ENCODE measurements around the gene SNX25.
"Not testable (repeated sequence)": the region's sequence is repeated elsewhere in the genome, so short reads cannot be mapped to it uniquely, and the experiment has no call there.

Gene SNX25

DNA sequence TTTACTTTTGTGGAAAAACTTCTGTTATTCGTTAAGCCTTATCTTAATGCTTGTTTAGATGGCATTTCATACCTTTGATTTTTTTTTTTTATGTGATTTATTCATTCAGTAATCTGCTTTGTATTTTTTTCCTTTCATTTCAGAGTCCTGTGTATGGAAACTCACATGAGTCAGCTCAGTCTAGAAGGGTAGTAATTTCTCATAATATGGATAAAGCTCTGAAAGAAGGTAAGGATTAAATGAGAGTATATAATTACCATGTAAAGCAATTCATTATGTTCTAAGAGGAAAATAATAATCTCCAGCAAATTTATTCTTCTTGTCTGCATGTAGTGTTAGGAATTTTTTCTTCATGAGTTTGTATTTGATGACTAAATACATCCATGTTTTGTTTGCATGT lies 37.8 kb downstream of the SNX25 start:
- peaks cover 13% of the 10 kb centered on the region; the same call in 1 of the 2 replicates for H3K4me1 ChIP-seq (ENCODE audit: control insufficient read depth, insufficient read depth, low read length)
- no peak overlapping the region for H3K9ac ChIP-seq (ENCODE audit: low read depth, low read length)
- no peaks in the 10 kb centered on the region for H3K36me3 ChIP-seq (ENCODE audit: control insufficient read depth, insufficient read depth, low read length)
- no peaks in the 10 kb centered on the region for H3K27me3 ChIP-seq (ENCODE audit: control insufficient read depth, insufficient read depth, low read length)
- no peaks in the 10 kb centered on the region for H3K9me3 ChIP-seq (ENCODE audit: control insufficient read depth, insufficient read depth, low read length)
- H3K27ac ChIP-seq (ENCODE audit: low read depth, low read length): no peak overlapping the region
- H3K4me3 ChIP-seq (ENCODE audit: low read depth, low read length): no peak overlapping the region

DNA sequence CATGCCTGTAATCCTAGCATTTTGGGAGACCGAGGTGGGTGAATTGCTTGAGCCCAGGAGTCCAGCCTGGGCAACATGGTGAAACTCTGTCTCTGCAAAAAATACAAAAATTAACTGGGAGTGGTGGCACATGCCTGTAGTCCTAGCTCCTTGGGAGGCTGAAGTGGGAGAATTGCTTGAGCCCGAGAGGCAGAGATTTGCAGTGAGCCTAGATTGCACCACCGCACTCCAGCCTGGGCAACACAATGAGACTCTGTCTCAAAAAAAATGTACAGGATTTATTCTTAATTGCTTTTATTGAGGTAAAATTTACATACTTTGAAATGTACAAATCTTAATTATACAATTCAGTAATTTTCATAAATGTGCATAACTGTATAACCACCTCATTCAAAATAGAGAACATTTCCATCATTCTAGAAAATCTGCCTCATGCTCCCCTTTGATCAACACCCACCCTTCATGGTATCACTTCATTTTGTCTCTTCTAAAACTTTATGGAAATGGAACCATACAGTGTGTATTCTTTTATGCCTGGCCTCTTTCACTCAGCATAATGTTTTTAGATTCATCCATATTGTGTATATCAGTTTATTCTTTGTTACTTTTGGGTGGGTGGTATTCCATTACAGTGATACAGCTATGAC lies 39.1 kb downstream of the SNX25 start:
- Histone ChIP-seq H3K4me1 (ENCODE audit: control insufficient read depth, insufficient read depth, low read length) (peaks cover 14% of the 10 kb centered on the region; the same call in 1 of the 2 replicates), H3K9me3 (ENCODE audit: control insufficient read depth, insufficient read depth, low read length) (no peaks in the 10 kb centered on the region), H3K27ac (ENCODE audit: low read depth, low read length) (no peak overlapping the region), H3K9ac (ENCODE audit: low read depth, low read length) (no peak overlapping the region), H3K27me3 (ENCODE audit: control insufficient read depth, insufficient read depth, low read length) (no peaks in the 10 kb centered on the region), H3K4me3 (ENCODE audit: low read depth, low read length) (no peak overlapping the region), H3K36me3 (ENCODE audit: control insufficient read depth, insufficient read depth, low read length) (no peaks in the 10 kb centered on the region)

DNA sequence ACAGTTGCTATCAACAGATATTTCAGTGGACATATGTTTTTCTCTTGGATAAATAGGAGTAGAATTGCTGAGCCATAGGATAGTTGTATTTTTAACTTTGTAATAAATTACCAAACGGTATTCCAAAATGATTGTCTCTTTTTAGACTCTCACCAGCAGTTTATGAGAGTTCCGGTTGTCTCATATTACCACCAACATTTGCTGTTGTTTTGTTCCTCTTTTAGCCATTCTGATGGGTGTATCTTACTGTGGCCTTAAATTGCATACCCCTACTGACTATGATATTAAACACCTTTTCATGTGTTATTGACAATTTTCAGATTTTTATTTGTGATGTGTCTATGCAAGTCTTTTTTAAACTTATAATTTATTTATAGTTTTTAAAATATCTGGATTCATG lies 39.7 kb downstream of the SNX25 start:
- no peaks in the 10 kb centered on the region for H3K9me3 ChIP-seq (ENCODE audit: control insufficient read depth, insufficient read depth, low read length)
- no peak overlapping the region for H3K27ac ChIP-seq (ENCODE audit: low read depth, low read length)
- H3K9ac ChIP-seq (ENCODE audit: low read depth, low read length): no peak overlapping the region
- no peaks in the 10 kb centered on the region for H3K27me3 ChIP-seq (ENCODE audit: control insufficient read depth, insufficient read depth, low read length)
- no peaks in the 10 kb centered on the region for H3K36me3 ChIP-seq (ENCODE audit: control insufficient read depth, insufficient read depth, low read length)
- peaks cover 16% of the 10 kb centered on the region; the same call in 1 of the 2 replicates for H3K4me1 ChIP-seq (ENCODE audit: control insufficient read depth, insufficient read depth, low read length)
- no peak overlapping the region for H3K4me3 ChIP-seq (ENCODE audit: low read depth, low read length)

DNA sequence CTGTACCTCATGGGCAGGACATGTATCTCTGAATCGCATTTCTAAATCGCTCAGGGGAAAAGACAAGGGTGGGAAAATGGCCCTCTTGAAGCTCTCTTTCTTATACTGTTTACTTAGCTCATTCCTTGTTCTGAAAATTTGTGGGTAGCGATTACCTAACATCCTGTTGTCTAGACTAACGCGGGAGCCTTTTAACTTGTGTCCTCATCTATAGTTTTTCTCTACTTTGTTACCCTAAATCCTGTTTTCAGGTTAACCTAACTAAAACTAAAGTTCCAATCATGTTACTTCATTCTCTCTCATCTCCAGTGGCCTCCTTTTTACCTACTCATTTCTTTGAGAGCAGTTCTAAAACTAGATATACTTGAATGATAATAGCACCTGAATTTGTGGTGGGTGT lies 45.0 kb downstream of the SNX25 start:
- Histone ChIP-seq H3K36me3 (ENCODE audit: control insufficient read depth, insufficient read depth, low read length) (no peaks in the 10 kb centered on the region), H3K9me3 (ENCODE audit: control insufficient read depth, insufficient read depth, low read length) (no peaks in the 10 kb centered on the region), H3K9ac (ENCODE audit: low read depth, low read length) (no peak overlapping the region), H3K4me3 (ENCODE audit: low read depth, low read length) (no peak overlapping the region), H3K27me3 (ENCODE audit: control insufficient read depth, insufficient read depth, low read length) (no peaks in the 10 kb centered on the region), H3K4me1 (ENCODE audit: control insufficient read depth, insufficient read depth, low read length) (peaks cover 19% of the 10 kb centered on the region), H3K27ac (ENCODE audit: low read depth, low read length) (no peak overlapping the region)

DNA sequence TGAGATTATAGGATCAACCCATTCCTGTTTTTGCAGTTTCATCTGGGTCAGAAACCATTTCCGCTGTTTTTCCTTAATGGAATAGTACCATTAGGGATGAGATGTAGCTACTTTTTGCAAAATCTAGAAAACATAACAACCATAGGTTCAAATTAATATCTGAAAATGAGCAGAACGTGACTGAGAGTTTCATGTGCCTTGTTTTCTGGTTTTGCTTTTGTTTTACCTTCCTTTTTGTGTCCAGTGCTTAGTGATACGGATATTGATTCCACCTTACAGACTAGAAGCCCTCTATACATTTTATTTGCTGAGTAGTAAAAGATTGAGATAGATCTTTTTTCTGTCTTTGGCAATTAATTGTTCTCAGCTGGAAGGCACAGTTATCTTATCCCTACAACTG lies 46.5 kb downstream of the SNX25 start:
- no peaks in the 10 kb centered on the region for H3K36me3 ChIP-seq (ENCODE audit: control insufficient read depth, insufficient read depth, low read length)
- H3K27me3 ChIP-seq (ENCODE audit: control insufficient read depth, insufficient read depth, low read length): no peaks in the 10 kb centered on the region
- no peak overlapping the region for H3K4me3 ChIP-seq (ENCODE audit: low read depth, low read length)
- H3K27ac ChIP-seq (ENCODE audit: low read depth, low read length): no peak overlapping the region
- no peaks in the 10 kb centered on the region for H3K9me3 ChIP-seq (ENCODE audit: control insufficient read depth, insufficient read depth, low read length)
- peaks cover 29% of the 10 kb centered on the region for H3K4me1 ChIP-seq (ENCODE audit: control insufficient read depth, insufficient read depth, low read length)
- H3K9ac ChIP-seq (ENCODE audit: low read depth, low read length): no peak overlapping the region

DNA sequence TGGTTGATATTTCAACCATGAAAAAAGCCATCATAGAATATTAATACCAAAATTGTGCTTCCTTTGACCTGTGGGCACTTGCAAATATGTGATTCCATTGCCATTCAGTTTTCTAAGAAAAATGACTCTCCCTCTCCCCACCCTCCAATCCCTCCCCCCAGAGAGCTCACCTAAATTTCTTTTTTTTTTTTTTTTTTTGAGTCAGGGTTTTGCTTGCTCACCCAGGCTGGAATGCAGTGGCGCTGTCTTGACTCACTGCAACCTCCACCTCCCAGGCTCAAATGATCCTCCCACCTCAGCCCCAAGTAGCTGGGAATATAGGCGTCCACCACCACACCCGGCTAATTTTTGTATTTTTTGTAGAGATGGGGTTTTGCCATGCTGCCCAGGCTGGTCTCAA lies 47.0 kb downstream of the SNX25 start:
- Histone ChIP-seq H3K36me3 (ENCODE audit: control insufficient read depth, insufficient read depth, low read length) (no peaks in the 10 kb centered on the region), H3K4me1 (ENCODE audit: control insufficient read depth, insufficient read depth, low read length) (peaks cover 26% of the 10 kb centered on the region), H3K9ac (ENCODE audit: low read depth, low read length) (no peak overlapping the region), H3K9me3 (ENCODE audit: control insufficient read depth, insufficient read depth, low read length) (no peaks in the 10 kb centered on the region), H3K27ac (ENCODE audit: low read depth, low read length) (no peak overlapping the region), H3K27me3 (ENCODE audit: control insufficient read depth, insufficient read depth, low read length) (no peaks in the 10 kb centered on the region), H3K4me3 (ENCODE audit: low read depth, low read length) (no peak overlapping the region)

DNA sequence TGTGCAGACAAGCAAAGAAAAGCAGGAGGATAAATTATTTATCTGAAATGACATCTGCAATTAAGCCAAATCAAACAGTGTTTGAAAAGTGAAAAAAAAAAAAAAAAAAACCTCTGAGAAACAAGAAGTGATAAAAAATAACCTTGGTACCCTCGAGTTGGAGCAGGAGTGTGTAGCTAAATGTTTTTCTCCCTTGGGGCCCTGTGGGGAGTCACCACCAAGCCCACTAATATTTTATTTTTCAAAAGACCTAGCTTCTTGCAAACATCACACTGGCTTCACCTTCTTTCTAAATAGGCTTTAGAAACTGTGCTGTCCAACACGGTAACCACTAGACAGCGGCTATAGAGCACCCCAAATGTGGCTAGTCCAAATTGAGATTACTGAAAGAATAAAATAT lies 47.7 kb downstream of the SNX25 start:
- Histone ChIP-seq H3K27ac (ENCODE audit: low read depth, low read length) (no peak overlapping the region), H3K27me3 (ENCODE audit: control insufficient read depth, insufficient read depth, low read length) (no peaks in the 10 kb centered on the region)

DNA sequence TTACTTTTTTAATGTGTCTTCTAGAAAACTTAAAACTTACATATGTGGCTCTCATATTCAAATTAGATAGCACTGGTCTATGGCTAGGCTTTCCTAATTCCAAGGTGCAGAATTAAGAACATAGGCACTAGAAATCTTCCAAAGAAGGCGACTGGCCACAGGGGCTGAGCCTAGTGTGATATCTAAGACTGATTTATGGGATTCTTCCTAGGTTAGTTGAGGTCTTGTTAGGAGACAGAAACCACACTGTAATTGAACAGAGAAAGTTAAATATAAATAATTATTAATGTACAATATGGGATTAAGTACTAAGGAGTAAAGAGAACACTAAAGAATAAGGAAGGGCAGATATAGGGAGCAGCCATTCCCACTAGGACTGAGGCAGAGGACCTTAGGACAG lies 48.3 kb downstream of the SNX25 start:
- H3K4me1 ChIP-seq (ENCODE audit: control insufficient read depth, insufficient read depth, low read length): peaks cover 22% of the 10 kb centered on the region
- no peaks in the 10 kb centered on the region for H3K27me3 ChIP-seq (ENCODE audit: control insufficient read depth, insufficient read depth, low read length)
- H3K36me3 ChIP-seq (ENCODE audit: control insufficient read depth, insufficient read depth, low read length): peaks cover 2% of the 10 kb centered on the region; the same call in 1 of the 2 replicates
- no peak overlapping the region for H3K9ac ChIP-seq (ENCODE audit: low read depth, low read length)
- no peak overlapping the region for H3K27ac ChIP-seq (ENCODE audit: low read depth, low read length)
- H3K9me3 ChIP-seq (ENCODE audit: control insufficient read depth, insufficient read depth, low read length): no peaks in the 10 kb centered on the region
- no peak overlapping the region for H3K4me3 ChIP-seq (ENCODE audit: low read depth, low read length)

More for the DNA sequence above, 47.7 kb downstream of the SNX25 start:
- no peaks in the 10 kb centered on the region for H3K36me3 ChIP-seq (ENCODE audit: control insufficient read depth, insufficient read depth, low read length)
- H3K9ac ChIP-seq (ENCODE audit: low read depth, low read length): no peak overlapping the region
- no peaks in the 10 kb centered on the region for H3K9me3 ChIP-seq (ENCODE audit: control insufficient read depth, insufficient read depth, low read length)
- H3K4me1 ChIP-seq (ENCODE audit: control insufficient read depth, insufficient read depth, low read length): peaks cover 23% of the 10 kb centered on the region
- H3K4me3 ChIP-seq (ENCODE audit: low read depth, low read length): no peak overlapping the region

DNA sequence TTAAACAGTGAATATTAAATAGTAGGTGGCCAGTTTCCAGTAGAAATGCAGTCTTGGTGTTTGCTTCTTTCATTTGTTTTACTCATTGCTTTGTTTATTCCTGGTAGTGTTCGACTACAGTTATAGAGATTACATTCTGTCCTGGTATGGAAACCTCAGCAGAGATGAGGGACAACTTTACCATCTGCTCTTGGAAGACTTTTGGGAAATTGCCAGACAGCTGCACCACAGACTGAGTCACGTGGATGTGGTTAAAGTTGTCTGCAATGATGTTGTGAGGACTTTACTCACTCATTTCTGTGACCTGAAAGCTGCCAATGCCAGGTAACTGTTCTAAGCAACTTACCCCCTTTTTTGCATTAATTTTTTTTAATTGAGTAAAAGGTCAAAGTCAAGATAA lies 49.3 kb downstream of the SNX25 start:
- peaks cover 22% of the 10 kb centered on the region for H3K4me1 ChIP-seq (ENCODE audit: control insufficient read depth, insufficient read depth, low read length)
- H3K36me3 ChIP-seq (ENCODE audit: control insufficient read depth, insufficient read depth, low read length); H3K9me3 ChIP-seq (ENCODE audit: control insufficient read depth, insufficient read depth, low read length); H3K4me3 ChIP-seq (ENCODE audit: low read depth, low read length); H3K9ac ChIP-seq (ENCODE audit: low read depth, low read length); H3K27me3 ChIP-seq (ENCODE audit: control insufficient read depth, insufficient read depth, low read length); H3K27ac ChIP-seq (ENCODE audit: low read depth, low read length): not testable (repeated sequence)

DNA sequence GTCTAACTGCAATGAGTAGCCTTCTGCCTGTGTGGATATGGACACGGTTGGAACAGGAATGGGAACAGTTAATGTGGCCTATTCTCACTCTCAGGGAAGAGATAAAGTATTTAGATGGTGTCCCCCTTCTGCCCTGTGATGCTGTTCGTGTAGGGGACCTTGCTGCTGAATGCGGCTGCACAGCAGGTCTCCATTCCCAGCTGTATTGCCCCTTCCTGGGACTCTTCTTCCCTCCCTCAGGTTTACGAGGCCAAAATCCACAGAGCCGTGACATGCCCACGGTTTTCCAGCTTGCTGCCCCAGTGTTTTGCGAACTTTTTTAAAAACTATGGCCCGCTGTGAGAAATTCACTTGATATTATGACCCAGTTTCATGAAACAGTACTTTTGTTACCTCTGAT lies 50.3 kb downstream of the SNX25 start:
- Histone ChIP-seq H3K27me3 (ENCODE audit: control insufficient read depth, insufficient read depth, low read length) (no peaks in the 10 kb centered on the region), H3K9ac (ENCODE audit: low read depth, low read length) (no peak overlapping the region), H3K9me3 (ENCODE audit: control insufficient read depth, insufficient read depth, low read length) (no peaks in the 10 kb centered on the region), H3K36me3 (ENCODE audit: control insufficient read depth, insufficient read depth, low read length) (peaks cover 8% of the 10 kb centered on the region), H3K27ac (ENCODE audit: low read depth, low read length) (no peak overlapping the region), H3K4me3 (ENCODE audit: low read depth, low read length) (no peak overlapping the region), H3K4me1 (ENCODE audit: control insufficient read depth, insufficient read depth, low read length) (peaks cover 14% of the 10 kb centered on the region)

DNA sequence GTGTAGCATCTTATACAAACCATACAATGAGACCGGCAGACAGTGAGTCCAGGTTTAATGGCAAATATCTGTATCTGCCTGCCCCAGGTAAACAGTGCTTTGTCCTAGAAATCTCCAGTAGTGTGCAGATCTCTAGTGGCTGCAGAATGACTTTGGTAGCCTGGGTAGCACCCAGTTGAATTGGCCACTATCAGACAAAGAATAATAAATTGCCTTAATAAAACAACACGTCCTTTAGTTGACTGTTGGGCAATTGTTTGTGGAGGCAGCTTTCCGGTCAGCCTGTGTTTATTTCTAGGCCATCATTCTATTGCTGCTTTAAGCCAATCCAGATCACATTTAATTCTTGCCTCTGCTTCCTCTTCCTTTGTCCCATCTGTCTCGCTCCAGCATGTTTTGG lies 52.5 kb downstream of the SNX25 start:
- Histone ChIP-seq H3K36me3 (ENCODE audit: control insufficient read depth, insufficient read depth, low read length) (peaks cover 17% of the 10 kb centered on the region), H3K9ac (ENCODE audit: low read depth, low read length) (no peak overlapping the region), H3K27me3 (ENCODE audit: control insufficient read depth, insufficient read depth, low read length) (no peaks in the 10 kb centered on the region), H3K9me3 (ENCODE audit: control insufficient read depth, insufficient read depth, low read length) (no peaks in the 10 kb centered on the region), H3K27ac (ENCODE audit: low read depth, low read length) (no peak overlapping the region), H3K4me1 (ENCODE audit: control insufficient read depth, insufficient read depth, low read length) (peaks cover 18% of the 10 kb centered on the region), H3K4me3 (ENCODE audit: low read depth, low read length) (no peak overlapping the region)
